G401.6 (cell line): ENCODE data around the gene SYK.

Experiments
- FAIRE-seq: peaks from 2 replicates; lab custom pipeline; 2012; peaks lifted over from hg19 to GRCh38; lab: Jason Lieb, UNC

The SYK gene

DNA sequence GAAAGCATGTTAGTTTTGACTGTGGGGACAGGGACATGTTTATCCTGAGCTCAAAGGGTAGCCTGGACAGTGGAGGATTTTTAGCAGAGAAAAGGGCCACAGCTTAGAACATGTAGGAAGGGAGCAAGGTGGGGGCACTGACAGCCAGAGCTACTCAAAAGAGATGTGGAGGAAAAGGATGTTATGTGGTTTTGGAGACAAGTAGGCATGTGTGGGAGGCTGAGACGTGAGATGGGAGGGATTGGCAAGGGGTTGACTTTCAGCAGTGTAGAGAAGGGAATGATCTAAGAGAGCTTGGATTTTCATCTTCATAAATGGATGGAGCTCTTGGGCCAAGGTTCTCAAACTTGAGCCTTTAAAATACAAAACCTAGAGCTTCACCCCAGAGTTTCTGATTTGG is 24.0 kb downstream of the SYK start:
- FAIRE-seq = no peak

GRCh38 chr9:90826326-90827020 is 24.9 kb downstream of the SYK start:
- FAIRE-seq = no peak

DNA sequence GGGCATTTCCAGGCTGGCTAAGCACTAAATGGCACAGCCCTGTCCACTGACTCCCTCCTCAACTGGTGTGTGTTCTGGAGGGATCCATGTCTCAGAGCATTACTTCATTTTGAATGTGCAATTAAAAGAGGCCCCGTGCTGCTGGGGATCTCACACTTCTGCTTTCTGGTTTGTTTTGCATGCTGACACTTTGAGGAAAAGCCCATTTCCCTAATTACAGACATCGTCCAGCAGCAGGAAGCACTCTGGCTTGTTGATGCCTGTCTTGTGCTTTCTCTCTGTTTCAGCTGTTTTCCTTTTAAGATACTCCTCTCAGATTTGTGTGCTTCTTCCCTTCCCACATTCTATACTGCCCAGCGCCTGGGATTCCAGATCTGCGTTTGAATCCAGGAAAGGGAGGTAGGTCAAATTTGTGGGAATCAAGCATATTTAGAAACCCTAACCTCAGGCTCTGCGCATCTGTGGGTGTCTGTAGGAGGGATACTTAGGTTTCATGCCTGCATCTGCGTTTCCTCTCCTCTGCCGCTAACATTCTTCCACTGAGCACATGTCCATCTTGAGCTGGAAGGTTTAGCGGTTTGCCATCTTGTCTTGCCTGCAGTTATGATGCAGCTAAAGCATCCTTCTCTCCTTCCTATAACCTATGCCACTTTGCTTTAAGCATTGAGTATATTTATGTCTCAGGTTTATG is 25.7 kb downstream of the SYK start:
- no peak for FAIRE-seq

DNA sequence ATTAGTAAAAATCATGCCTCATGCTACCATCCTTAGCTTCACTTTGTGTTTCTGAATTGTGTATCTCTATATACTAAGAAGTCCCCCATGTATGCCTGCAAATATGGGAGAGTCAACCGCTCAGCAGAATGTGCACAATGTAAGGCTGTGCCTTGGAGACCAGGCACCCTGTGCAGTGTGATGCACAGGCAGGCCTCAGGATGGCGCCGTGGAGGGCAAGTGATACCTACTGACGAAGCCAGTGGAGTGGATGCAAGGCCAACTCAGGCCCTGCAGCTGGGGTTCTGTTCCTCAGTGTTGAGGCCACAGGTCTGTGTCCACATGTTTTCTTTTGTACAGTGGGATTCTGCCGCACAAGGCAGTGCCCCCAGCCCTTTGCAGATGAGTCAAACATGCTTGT is 28.4 kb downstream of the SYK start:
- no peak for FAIRE-seq

GRCh38 chr9:90830977-90831376 is 29.4 kb downstream of the SYK start:
- no peak for FAIRE-seq

DNA sequence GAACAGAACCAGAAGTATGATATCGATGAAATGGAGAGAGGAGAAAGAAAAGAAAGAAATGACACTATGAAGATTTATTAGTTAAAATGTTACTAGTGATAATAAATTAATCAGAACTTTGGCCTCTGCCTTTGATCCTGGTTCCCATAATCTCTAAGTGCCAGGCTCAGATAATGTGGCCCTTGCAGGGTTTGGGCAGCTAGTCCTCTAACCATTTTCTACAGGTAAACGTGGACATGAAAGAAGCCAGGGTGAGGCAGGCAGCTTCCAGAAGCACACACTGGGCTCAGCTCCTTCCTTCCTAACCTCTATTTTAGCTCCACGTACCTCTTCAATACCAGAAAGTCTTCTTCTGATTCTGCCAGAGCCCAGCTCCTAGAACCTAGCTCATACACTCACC is 30.6 kb downstream of the SYK start:
- FAIRE-seq = no peak

- no peak for FAIRE-seq
Measured at GRCh38 chr9:90834828-90835595, 33.4 kb downstream of the SYK start.

- FAIRE-seq = no peak
Measured at GRCh38 chr9:90836411-90837080, 34.9 kb downstream of the SYK start.

DNA sequence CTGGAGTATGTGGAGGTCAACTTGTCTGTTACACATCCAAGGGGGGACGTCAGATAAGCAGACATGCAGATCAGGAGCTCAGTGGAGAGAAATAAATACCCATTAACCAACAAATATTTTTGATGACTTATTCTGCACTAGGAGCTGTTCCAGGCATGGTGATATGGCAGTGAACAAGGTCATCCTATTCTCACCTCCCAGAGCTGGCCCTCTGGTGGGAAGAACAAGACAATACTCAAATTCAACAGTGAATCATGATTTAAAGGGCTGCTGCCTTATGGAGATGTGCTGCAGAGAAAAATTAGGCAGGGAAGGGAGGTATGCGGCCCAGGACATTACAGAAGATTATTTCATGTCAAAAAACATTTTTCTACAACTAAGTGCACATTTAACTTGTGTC is 36.5 kb downstream of the SYK start:
- no peak for FAIRE-seq

DNA sequence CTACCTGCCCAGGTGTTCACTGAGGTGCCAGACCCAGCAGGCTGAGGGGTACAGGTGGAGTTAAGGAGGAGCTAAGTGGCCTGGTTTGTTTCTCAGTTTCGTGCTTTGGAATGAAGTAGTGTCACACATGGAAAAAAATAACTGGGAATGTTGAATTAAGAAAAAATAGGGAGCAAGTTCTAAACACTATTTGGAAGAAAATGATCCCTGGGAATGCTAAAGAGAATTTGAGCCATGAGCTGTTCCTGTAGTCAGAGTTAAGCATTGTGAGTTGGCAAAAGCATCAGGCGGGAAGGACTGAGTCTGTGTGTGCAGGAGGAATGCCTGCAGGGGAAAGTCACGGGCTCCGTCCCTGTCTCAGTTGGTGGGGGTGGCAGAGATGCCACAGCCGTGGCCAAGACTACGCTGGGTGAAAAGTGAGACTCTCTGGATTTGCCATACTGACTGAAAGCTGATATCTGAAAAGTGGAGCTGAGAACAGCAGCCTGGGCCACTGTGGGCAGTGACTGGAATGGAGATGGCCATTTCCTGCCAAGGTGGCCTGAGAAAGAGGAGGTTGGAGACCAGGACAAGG is 37.0 kb downstream of the SYK start:
- no peak for FAIRE-seq

GRCh38 chr9:90839183-90839728 is 37.6 kb downstream of the SYK start:
- FAIRE-seq = no peak

- no peak for FAIRE-seq
Measured at GRCh38 chr9:90840696-90841095, 39.1 kb downstream of the SYK start.

- no peak for FAIRE-seq
Measured at GRCh38 chr9:90841213-90841612, 39.6 kb downstream of the SYK start.

- FAIRE-seq = no peak
Measured at GRCh38 chr9:90841615-90842014, 40.0 kb downstream of the SYK start.

- no peak for FAIRE-seq
Measured at GRCh38 chr9:90842176-90842777, 40.7 kb downstream of the SYK start.

GRCh38 chr9:90842996-90843395 is 41.4 kb downstream of the SYK start:
- no peak for FAIRE-seq

DNA sequence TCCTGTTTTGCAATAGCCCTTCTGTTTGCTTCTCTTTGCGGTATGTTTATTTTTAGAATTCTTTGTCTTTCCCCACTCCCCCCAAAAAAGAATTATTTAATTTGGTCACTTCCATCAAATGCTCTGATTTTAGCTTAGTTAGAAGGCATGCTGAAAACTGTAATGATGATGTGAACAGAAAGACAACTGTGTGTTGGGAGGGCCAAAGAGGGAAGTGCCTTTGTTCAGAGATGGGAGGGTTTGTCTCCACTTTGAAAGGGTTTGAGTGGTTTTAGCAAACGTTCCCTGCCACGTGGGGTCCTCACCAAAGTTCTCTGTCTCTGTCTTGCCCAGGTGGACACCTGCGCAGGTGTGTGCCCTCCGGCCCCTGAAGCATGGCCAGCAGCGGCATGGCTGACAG is 41.9 kb downstream of the SYK start:
- no peak for FAIRE-seq

DNA sequence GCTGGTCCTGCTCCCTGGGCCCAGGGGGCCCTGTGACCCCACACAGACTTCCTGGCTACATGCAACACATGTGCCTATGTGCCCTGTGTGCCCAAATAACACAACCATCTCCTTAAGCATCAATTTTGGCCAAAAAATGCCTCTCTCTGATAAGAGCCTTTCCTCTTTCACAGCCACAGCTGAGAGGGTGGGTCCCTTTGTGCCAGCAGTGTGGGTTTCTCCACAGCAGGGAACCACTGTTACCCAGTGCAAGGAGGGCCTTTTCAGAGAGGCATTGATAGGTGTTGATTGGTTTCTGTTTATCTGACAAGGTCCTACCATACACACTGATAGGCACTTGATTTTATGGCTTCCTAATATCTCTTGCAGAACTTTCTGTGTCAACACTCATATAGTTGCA is 42.7 kb downstream of the SYK start:
- no peak for FAIRE-seq

DNA sequence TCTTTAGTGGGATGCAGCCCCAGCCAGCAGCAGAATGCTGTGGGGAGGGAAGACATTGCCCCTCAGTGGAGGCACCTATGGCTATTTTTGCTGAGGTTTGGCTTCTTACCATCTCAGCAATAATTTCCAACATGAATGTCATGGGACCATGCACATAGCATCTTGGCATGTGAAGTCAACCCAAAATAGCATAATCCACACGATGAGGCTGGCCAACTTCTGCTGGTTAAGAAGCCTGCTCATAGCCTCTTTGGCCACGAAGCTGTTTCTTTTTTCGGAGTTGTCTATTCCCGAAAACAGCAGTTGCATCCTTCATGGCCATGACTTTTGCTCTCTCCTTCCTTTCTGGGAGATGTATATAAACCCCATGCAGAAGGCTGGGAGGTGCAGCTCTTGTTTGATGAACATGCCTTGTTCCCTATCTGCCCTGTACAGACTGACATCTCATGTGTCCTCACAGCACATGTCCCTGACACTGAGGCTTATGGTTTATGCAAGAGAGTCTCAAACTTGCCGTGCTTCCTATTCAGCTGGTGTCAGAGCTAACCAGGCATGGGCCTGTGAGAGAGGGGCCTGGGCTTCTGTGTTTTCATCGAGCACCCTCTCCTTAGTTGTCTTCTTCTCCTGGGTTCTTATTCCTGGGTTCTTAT is 45.3 kb downstream of the SYK start:
- FAIRE-seq = no peak

GRCh38 chr9:90847971-90848370 is 46.4 kb downstream of the SYK start:
- no peak for FAIRE-seq

GRCh38 chr9:90848866-90849265 is 47.2 kb downstream of the SYK start:
- no peak for FAIRE-seq
